Endothelial cell (in vitro differentiated cells): ENCODE measurements around the gene ANTXR1. TPM values are rescaled to one million over a fixed set of nuclear protein-coding genes. Genes with fewer than 3 reads are reported as not detected.

Experiments used
- DNase-seq: peaks from one replicate; pipeline ENCODE4 v3.0.0; 2021; ENCODE audit warnings: low spot score
- H3K27ac Mint-ChIP-seq: one replicate; pipeline ENCODE4 v1.8.0; 2021; ENCODE audit warnings: mixed read lengths, inconsistent platforms; ENCODE audit not compliant: unreplicated experiment
- H3K27me3 Mint-ChIP-seq: one replicate; pipeline ENCODE4 v1.8.0; 2021; ENCODE audit warnings: mild to moderate bottlenecking, moderate library complexity, mixed read lengths, inconsistent platforms; ENCODE audit not compliant: unreplicated experiment
- H3K36me3 Mint-ChIP-seq: one replicate; pipeline ENCODE4 v1.8.0; 2021; ENCODE audit warnings: mild to moderate bottlenecking, low read depth, mixed read lengths, inconsistent platforms; ENCODE audit not compliant: unreplicated experiment
- H3K4me1 Mint-ChIP-seq: one replicate; pipeline ENCODE4 v1.8.0; 2021; ENCODE audit warnings: mild to moderate bottlenecking, mixed read lengths, inconsistent platforms; ENCODE audit not compliant: unreplicated experiment
- H3K4me3 Mint-ChIP-seq: one replicate; pipeline ENCODE4 v1.8.0; 2021; ENCODE audit warnings: mild to moderate bottlenecking, mixed read lengths, inconsistent platforms; ENCODE audit not compliant: unreplicated experiment
- H3K9me3 Mint-ChIP-seq: one replicate; pipeline ENCODE4 v1.8.0; 2021; ENCODE audit warnings: mixed read lengths, inconsistent platforms; ENCODE audit not compliant: unreplicated experiment
- CTCF ChIP-seq: fragments of 200-600 bp; sonication (generic); IDR thresholded peaks from one replicate; pipeline ENCODE4 v1.5.0; 2021; ENCODE audit warnings: antibody characterized with exemption; ENCODE audit not compliant: unreplicated experiment
- total RNA-seq: library from RNA; stranded (reverse); fragmentation: NEBNext Ultra II Directional; extraction: Animal tissue kit (Norgen Biotek cat#: 25700); gene quantifications from one replicate; pipeline ENCODE4 v1.2.1, GENCODE V29; 2021; ENCODE audit not compliant: unreplicated experiment

The ANTXR1 gene
- total RNA-seq, 1 donor from 2014 or later, result 7.5 TPM

- TF ChIP-seq CTCF, result no peak
- H3K27ac Mint-ChIP-seq, result no peak overlapping the region
- H3K4me3 Mint-ChIP-seq, result no peak overlapping the region
- peaks cover 2% of the 10 kb centered on the region for H3K27me3 Mint-ChIP-seq
- peaks cover 2% of the 10 kb centered on the region for H3K36me3 Mint-ChIP-seq
- DNase-seq, result no peak
- no peaks in the 10 kb centered on the region for H3K9me3 Mint-ChIP-seq
- H3K4me1 Mint-ChIP-seq, result peaks cover 13% of the 10 kb centered on the region
These were observed 5.4 kb upstream of the ANTXR1 start for GRCh38 chr2:69007603-69008002.

GRCh38 chr2:69010437-69011194 is 2.4 kb upstream of the ANTXR1 start:
- peaks cover 6% of the 10 kb centered on the region for H3K27me3 Mint-ChIP-seq
- H3K9me3 Mint-ChIP-seq, result no peaks in the 10 kb centered on the region
- TF ChIP-seq CTCF, result no peak
- peaks cover 4% of the 10 kb centered on the region for H3K36me3 Mint-ChIP-seq
- H3K4me3 Mint-ChIP-seq, result no peak overlapping the region
- H3K4me1 Mint-ChIP-seq, result peaks cover 26% of the 10 kb centered on the region
- no peak for DNase-seq
- H3K27ac Mint-ChIP-seq, result no peak overlapping the region

- H3K4me1 Mint-ChIP-seq, result peaks cover 26% of the 10 kb centered on the region
- no peak overlapping the region for H3K27ac Mint-ChIP-seq
- no peak for DNase-seq
- H3K9me3 Mint-ChIP-seq, result no peaks in the 10 kb centered on the region
- H3K4me3 Mint-ChIP-seq, result no peak overlapping the region
- peaks cover 4% of the 10 kb centered on the region for H3K36me3 Mint-ChIP-seq
- TF ChIP-seq CTCF, result no peak
- peaks cover 6% of the 10 kb centered on the region for H3K27me3 Mint-ChIP-seq
These were observed 1.3 kb upstream of the ANTXR1 start for GRCh38 chr2:69011611-69012157.

- no peaks in the 10 kb centered on the region for H3K9me3 Mint-ChIP-seq
- DNase-seq, result peak; percentile 52
- peaks cover 6% of the 10 kb centered on the region for H3K27me3 Mint-ChIP-seq
- H3K27ac Mint-ChIP-seq, result peak overlapping the region; percentile 55
- peaks cover 26% of the 10 kb centered on the region for H3K4me1 Mint-ChIP-seq
- TF ChIP-seq CTCF, result peak; percentile 69
- peak overlapping the region; percentile 97 for H3K4me3 Mint-ChIP-seq
- H3K36me3 Mint-ChIP-seq, result peaks cover 4% of the 10 kb centered on the region
These were observed 453 bp upstream of the ANTXR1 start for GRCh38 chr2:69012310-69013141.
